Trophoblast cell (in vitro differentiated cells and primary cell): ENCODE data around the gene HRH3.

Experiments
- DNase-seq, 2 donors: peaks; one replicate each; pipeline ENCODE4 v3.0.0-alpha.2; 2016
- H2AFZ ChIP-seq: 2 replicates; pipeline ENCODE4 v1.6.1; 2013; ENCODE audit warnings: low read length, moderate library complexity, mild to moderate bottlenecking; ENCODE audit not compliant: insufficient read depth, poor library complexity
- H2AK5ac ChIP-seq: 2 replicates; pipeline ENCODE4 v1.6.1; 2013; ENCODE audit warnings: mild to moderate bottlenecking, low read length
- H2BK120ac ChIP-seq: 2 replicates; pipeline ENCODE4 v1.6.1; 2013; ENCODE audit warnings: low read length, mild to moderate bottlenecking, moderate library complexity; ENCODE audit not compliant: insufficient read depth, poor library complexity
- H2BK12ac ChIP-seq: 2 replicates; pipeline ENCODE4 v1.6.1; 2013; ENCODE audit warnings: mild to moderate bottlenecking, low read length, moderate library complexity
- H2BK5ac ChIP-seq: 2 replicates; pipeline ENCODE4 v1.6.1; 2013; ENCODE audit warnings: low read length, low read depth, moderate library complexity, mild to moderate bottlenecking; ENCODE audit not compliant: poor library complexity
- H3K14ac ChIP-seq: 2 replicates; pipeline ENCODE4 v1.6.1; 2013; ENCODE audit warnings: mild to moderate bottlenecking, low read length
- H3K18ac ChIP-seq: 2 replicates; pipeline ENCODE4 v1.6.1; 2013; ENCODE audit warnings: mild to moderate bottlenecking, low read length
- H3K23ac ChIP-seq: 2 replicates; pipeline ENCODE4 v1.6.1; 2013; ENCODE audit warnings: low read length
- H3K27ac ChIP-seq: 2 replicates; pipeline ENCODE4 v1.5.1; 2013; ENCODE audit warnings: low read depth, mild to moderate bottlenecking, inconsistent platforms, low read length, moderate library complexity
- H3K27me3 ChIP-seq: 2 replicates; pipeline ENCODE4 v1.6.1; 2013; ENCODE audit warnings: inconsistent platforms, mild to moderate bottlenecking, low read length, moderate library complexity; ENCODE audit not compliant: insufficient read depth
- H3K36me3 ChIP-seq, 2 experiments: 1 replicate in 1 of 2; 2 replicates in 1 of 2; pipeline ENCODE4 v1.6.1; 2013; ENCODE audit warnings: low read length in 2 of 2, mild to moderate bottlenecking in 2 of 2, moderate library complexity in 1 of 2; ENCODE audit not compliant: insufficient read depth in 2 of 2, control insufficient read depth in 1 of 2
- H3K4ac ChIP-seq: 2 replicates; pipeline ENCODE4 v1.6.1; 2013; ENCODE audit warnings: low read depth, mild to moderate bottlenecking, low read length, moderate library complexity
- H3K4me1 ChIP-seq, 2 experiments: 1 replicate in 1 of 2; 2 replicates in 1 of 2; pipeline ENCODE4 v1.6.1; 2013; ENCODE audit warnings: low read length in 2 of 2, mild to moderate bottlenecking in 2 of 2, moderate library complexity in 1 of 2; ENCODE audit not compliant: insufficient read depth in 2 of 2, control insufficient read depth in 1 of 2
- H3K4me2 ChIP-seq: 2 replicates; pipeline ENCODE4 v1.6.1; 2013; ENCODE audit warnings: inconsistent platforms, mild to moderate bottlenecking, low read length, moderate library complexity
- H3K4me3 ChIP-seq: 2 replicates; pipeline ENCODE4 v1.5.1; 2013; ENCODE audit warnings: mild to moderate bottlenecking, low read depth, low read length, inconsistent platforms
- H3K79me1 ChIP-seq: one replicate; pipeline ENCODE4 v1.6.1; 2013; ENCODE audit warnings: low read length
- H3K79me2 ChIP-seq: 2 replicates; pipeline ENCODE4 v1.6.1; 2013; ENCODE audit warnings: low read length, mild to moderate bottlenecking; ENCODE audit not compliant: control insufficient read depth, insufficient read depth, poor library complexity
- H3K9ac ChIP-seq: 2 replicates; pipeline ENCODE4 v1.6.1; 2013; ENCODE audit warnings: mild to moderate bottlenecking, low read length
- H3K9me3 ChIP-seq: 2 replicates; pipeline ENCODE4 v1.6.1; 2013; ENCODE audit warnings: low read depth, mild to moderate bottlenecking, control low read depth, inconsistent platforms, low read length; ENCODE audit not compliant: insufficient read depth
- H4K12ac ChIP-seq: 2 replicates; pipeline ENCODE4 v1.6.1; 2013; ENCODE audit warnings: low read depth, mild to moderate bottlenecking, low read length, moderate library complexity
- H4K8ac ChIP-seq: 2 replicates; pipeline ENCODE4 v1.6.1; 2013; ENCODE audit warnings: low read depth, mild to moderate bottlenecking, low read length, moderate library complexity
- H4K91ac ChIP-seq: one replicate; pipeline ENCODE4 v1.6.1; 2013; ENCODE audit warnings: low read depth, mild to moderate bottlenecking, low read length, moderate library complexity
- WGBS: extraction: QIAGEN DNeasy Blood & Tissue Kit; methylation state at CpG from one replicate; pipeline ENCODE4 v1.1.7; 2013; ENCODE audit warnings: missing lambda C conversion rate; ENCODE audit not compliant: insufficient read length, insufficient coverage; ENCODE audit errors: extremely low coverage; 5-methylcytosine and 5-hydroxymethylcytosine counted together

The HRH3 gene

DNA sequence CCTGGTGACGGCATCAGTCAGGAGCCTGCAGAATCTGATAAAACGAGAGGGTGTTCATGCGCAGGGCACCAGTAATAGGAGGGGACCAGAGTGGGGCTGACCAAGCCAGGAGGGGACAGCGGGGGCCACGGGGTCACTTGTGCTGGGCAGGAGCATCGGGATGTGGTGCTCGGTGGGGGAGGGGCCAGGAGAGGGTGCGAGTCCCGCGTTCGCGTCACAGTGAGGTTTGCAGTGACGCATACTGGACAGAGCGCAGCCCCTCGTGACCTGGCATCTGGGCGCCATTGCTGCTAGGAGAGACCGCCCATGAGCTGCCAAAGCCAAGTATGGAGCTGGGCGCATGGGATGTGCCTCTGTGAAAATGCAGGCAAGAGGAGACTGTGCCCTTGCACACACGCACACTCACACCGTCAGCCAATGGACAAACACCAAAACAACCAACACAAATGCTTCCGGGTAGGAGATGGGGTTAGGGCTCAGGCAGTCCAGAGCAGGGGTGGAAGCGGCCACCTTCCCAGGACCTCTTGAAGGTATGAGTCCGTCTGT is 51.1 kb downstream of the HRH3 start:
- Histone ChIP-seq H3K4me1 (peaks cover 0 to 3% of the 10 kb centered on the region in 2 experiments), H3K79me1 (no peaks in the 10 kb centered on the region)
- WGBS, result no CpG with 5 or more reads among the region's 23 CpGs

DNA sequence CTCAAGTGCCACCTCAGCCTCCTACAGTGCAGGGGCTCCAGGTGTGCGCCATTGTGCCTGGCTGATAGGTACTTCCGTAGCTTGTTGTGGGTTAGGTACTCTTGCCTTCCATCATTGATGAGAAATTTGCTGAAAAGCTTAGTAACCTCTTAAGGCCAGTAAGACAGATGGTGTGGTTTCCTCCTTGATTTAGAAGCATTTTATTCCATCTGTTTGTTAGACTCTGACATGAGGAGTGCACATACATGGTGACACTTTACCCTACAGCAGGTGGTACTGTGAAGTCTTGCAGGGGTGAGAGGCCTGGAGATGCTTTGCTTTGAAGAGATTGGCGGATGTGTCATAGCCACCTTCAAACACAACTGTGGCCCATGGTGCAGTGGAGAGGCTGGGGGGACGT is 52.0 kb downstream of the HRH3 start:
- no peaks in the 10 kb centered on the region for H3K79me1 ChIP-seq
- H3K4me3 ChIP-seq, result no peak overlapping the region
- H3K36me3 ChIP-seq, result peaks cover 64 to 66% of the 10 kb centered on the region in 2 experiments
- H3K4me2 ChIP-seq, result no peak overlapping the region
- H2AK5ac ChIP-seq, result no peak overlapping the region
- H2BK5ac ChIP-seq, result no peak overlapping the region
- H3K4me1 ChIP-seq, result peaks cover 0 to 3% of the 10 kb centered on the region in 2 experiments
- no peak overlapping the region for H2AFZ ChIP-seq
- H3K9me3 ChIP-seq, result no peaks in the 10 kb centered on the region
- H3K18ac ChIP-seq, result no peak overlapping the region
- no peak overlapping the region for H4K8ac ChIP-seq
- no CpG with 5 or more reads among the region's 4 CpGs for WGBS
- H4K12ac ChIP-seq, result no peak overlapping the region
- no peak overlapping the region for H3K14ac ChIP-seq
- no peak for DNase-seq
- H3K27ac ChIP-seq, result no peak overlapping the region
- H3K4ac ChIP-seq, result no peak overlapping the region
- H3K9ac ChIP-seq, result no peak overlapping the region
- H3K23ac ChIP-seq, result no peak overlapping the region
- no peaks in the 10 kb centered on the region for H3K79me2 ChIP-seq
- no peak overlapping the region for H2BK120ac ChIP-seq
- H2BK12ac ChIP-seq, result no peak overlapping the region
- H4K91ac ChIP-seq, result no peak overlapping the region
- H3K27me3 ChIP-seq, result no peaks in the 10 kb centered on the region

More for the DNA sequence above, 51.1 kb downstream of the HRH3 start:
- Histone ChIP-seq H3K9ac (no peak overlapping the region), H2BK120ac (no peak overlapping the region), H2BK12ac (no peak overlapping the region), H4K12ac (no peak overlapping the region), H3K14ac (no peak overlapping the region), H3K18ac (no peak overlapping the region), H3K27me3 (no peaks in the 10 kb centered on the region), H3K4me3 (no peak overlapping the region), H3K4ac (no peak overlapping the region), H2AK5ac (no peak overlapping the region), H3K79me2 (no peaks in the 10 kb centered on the region), H2AFZ (no peak overlapping the region), H3K36me3 (peaks cover 61 to 62% of the 10 kb centered on the region in 2 experiments), H3K23ac (no peak overlapping the region), H3K9me3 (no peaks in the 10 kb centered on the region), H4K8ac (no peak overlapping the region), H4K91ac (no peak overlapping the region), H2BK5ac (no peak overlapping the region), H3K27ac (no peak overlapping the region), H3K4me2 (no peak overlapping the region)
- DNase-seq, result no peak

DNA sequence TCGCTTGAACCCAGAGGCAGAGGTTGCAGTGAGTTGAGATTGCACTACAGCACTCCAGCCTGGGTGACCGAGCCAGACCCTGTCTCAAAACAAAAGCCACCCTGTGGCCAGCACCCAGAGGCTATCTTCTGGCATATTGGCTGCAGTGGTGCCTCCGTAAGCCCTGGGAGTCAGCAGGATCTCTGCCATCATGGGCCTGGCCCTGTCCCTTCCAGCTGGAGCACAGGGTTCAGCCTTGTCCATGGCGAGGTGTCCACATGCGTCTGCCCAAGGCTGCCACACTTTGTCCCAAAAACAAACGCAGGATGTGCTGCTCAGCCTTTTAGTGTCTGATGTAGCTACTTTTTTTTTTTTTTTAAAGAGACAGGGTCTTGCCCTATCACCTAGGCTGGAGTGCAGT is 52.6 kb downstream of the HRH3 start:
- Histone ChIP-seq H3K4me2 (no peak overlapping the region), H3K79me1 (no peaks in the 10 kb centered on the region), H3K14ac (no peak overlapping the region), H4K8ac (no peak overlapping the region), H2AK5ac (no peak overlapping the region), H3K9ac (no peak overlapping the region), H2AFZ (no peak overlapping the region), H3K4me1 (peaks cover 0 to 3% of the 10 kb centered on the region in 2 experiments), H3K18ac (no peak overlapping the region), H3K79me2 (no peaks in the 10 kb centered on the region), H3K36me3 (peaks cover 64 to 66% of the 10 kb centered on the region in 2 experiments), H3K27ac (no peak overlapping the region), H3K27me3 (no peaks in the 10 kb centered on the region), H3K4ac (no peak overlapping the region), H4K91ac (no peak overlapping the region), H2BK12ac (no peak overlapping the region), H2BK120ac (no peak overlapping the region), H4K12ac (no peak overlapping the region), H3K9me3 (no peaks in the 10 kb centered on the region), H3K4me3 (no peak overlapping the region), H2BK5ac (no peak overlapping the region), H3K23ac (no peak overlapping the region)
- no peak for DNase-seq
- WGBS, result no CpG with 5 or more reads among the region's 6 CpGs

DNA sequence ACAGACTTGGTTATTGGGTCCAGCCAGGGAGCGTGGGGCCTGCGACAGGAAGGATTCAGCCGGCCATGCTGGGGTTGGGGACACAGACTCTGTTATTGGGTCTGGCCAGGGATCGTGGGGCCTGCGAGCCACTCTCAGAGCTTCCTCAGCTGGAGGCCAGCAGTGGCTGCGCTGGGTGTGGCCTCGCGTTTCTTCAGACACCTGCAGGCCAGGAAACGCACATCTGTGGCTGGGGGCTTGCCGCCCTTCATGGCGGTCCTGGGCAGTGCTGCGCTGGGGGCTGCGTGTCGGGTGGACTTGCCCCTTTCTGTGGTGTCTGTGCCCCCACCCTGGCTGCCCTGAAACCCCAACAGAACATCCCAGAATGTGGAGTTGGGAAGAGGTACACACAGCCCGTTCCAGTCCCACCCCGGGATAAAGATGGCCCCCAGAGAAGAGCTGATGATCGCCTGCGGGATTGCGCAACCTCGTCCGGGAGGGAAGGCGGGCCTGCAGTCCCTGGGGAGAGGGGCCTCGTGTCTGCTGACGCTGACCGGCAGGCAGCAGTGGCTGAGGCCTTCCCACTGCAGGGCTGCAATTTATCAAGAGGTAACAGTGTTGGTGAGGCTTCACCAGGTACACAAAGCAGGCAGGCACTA is 54.2 kb downstream of the HRH3 start:
- H2BK12ac ChIP-seq, result no peak overlapping the region
- H3K9ac ChIP-seq, result no peak overlapping the region
- H2BK5ac ChIP-seq, result no peak overlapping the region
- no peaks in the 10 kb centered on the region for H3K27me3 ChIP-seq
- peaks cover 72 to 78% of the 10 kb centered on the region in 2 experiments for H3K36me3 ChIP-seq
- no peak overlapping the region for H4K12ac ChIP-seq
- H3K18ac ChIP-seq, result no peak overlapping the region
- DNase-seq, result no peak
- H2AK5ac ChIP-seq, result no peak overlapping the region
- H3K9me3 ChIP-seq, result no peaks in the 10 kb centered on the region
- H3K4me2 ChIP-seq, result no peak overlapping the region
- no peak overlapping the region for H3K14ac ChIP-seq
- no peak overlapping the region for H3K4ac ChIP-seq
- no peak overlapping the region for H3K4me3 ChIP-seq
- no peak overlapping the region for H2AFZ ChIP-seq
- H3K27ac ChIP-seq, result no peak overlapping the region
- no peaks in the 10 kb centered on the region for H3K79me2 ChIP-seq
- H4K8ac ChIP-seq, result no peak overlapping the region
- H3K23ac ChIP-seq, result no peak overlapping the region
- H4K91ac ChIP-seq, result no peak overlapping the region
- no CpG with 5 or more reads among the region's 25 CpGs for WGBS
- no peaks in the 10 kb centered on the region for H3K79me1 ChIP-seq
- H2BK120ac ChIP-seq, result no peak overlapping the region
- H3K4me1 ChIP-seq, result peaks cover 4 to 11% of the 10 kb centered on the region in 2 experiments
